HG02642 (cell line): Measurements from ENCODE around the gene NEK11.

Experiments
- ATAC-seq: cut with Tn5 transposase; IDR thresholded peaks from one replicate; pipeline ENCODE4 v1.9.1; 2021; ENCODE audit warnings: mild to moderate bottlenecking; ENCODE audit not compliant: unreplicated experiment, poor library complexity

The NEK11 gene

GRCh38 chr3:131218196-131218595, 191.5 kb downstream of the NEK11 start:
- ATAC-seq: no peak

- ATAC-seq: no peak
Observed at GRCh38 chr3:131221731-131222130, 195.1 kb downstream of the NEK11 start.

GRCh38 chr3:131222599-131222998, 195.9 kb downstream of the NEK11 start:
- ATAC-seq: no peak

GRCh38 chr3:131223373-131224289, 197.0 kb downstream of the NEK11 start:
- ATAC-seq: no peak

DNA sequence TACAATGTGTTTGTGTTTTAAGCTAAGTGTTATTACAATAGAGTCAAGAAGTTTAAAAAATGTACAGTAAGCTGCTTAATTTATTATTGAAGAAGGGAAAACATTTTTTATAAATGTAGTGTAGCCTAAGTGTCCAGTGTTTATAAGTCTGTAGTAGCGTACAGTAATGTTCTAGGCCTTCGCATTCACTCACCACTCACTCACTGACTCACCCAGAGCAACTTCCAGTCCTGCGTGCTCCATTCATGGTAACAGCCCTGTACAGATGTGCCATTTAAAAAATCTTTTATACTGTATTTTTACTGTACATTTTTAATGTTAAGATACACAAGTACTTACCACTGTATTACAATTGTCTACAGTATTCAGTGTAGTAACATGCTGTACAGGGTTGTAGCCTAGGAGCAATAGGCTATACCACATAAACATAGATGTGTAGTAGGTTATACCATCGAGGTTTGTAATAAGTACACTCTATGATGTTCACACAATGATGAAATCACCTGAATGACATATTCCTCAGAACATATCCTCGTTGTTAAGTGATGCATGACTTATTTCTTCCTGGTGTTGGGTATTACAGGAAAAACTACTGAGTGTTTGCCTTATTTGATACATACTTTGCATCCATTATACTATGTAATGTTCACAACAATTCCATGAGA, 198.3 kb downstream of the NEK11 start:
- ATAC-seq: no peak

DNA sequence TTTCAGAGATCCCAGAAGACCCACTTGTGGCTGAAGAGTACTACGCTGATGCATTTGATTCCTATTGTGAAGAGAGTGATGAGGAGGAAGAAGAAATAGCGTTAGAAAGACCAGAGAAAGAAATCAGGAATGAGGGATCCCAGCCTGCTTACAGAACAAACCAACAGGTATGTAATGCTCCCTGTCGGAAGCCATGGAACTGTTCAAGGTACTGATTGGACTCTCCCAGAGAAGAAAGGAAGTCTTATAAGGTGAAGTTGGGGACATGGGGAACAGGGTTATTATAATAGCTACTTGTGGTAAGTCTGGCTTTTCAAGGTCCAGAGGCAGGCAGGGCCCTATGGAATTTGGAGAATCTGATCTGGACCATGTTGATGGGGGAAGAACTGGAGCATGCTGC, 201.8 kb downstream of the NEK11 start:
- no peak for ATAC-seq

GRCh38 chr3:131231710-131232389, 205.2 kb downstream of the NEK11 start:
- no peak for ATAC-seq

DNA sequence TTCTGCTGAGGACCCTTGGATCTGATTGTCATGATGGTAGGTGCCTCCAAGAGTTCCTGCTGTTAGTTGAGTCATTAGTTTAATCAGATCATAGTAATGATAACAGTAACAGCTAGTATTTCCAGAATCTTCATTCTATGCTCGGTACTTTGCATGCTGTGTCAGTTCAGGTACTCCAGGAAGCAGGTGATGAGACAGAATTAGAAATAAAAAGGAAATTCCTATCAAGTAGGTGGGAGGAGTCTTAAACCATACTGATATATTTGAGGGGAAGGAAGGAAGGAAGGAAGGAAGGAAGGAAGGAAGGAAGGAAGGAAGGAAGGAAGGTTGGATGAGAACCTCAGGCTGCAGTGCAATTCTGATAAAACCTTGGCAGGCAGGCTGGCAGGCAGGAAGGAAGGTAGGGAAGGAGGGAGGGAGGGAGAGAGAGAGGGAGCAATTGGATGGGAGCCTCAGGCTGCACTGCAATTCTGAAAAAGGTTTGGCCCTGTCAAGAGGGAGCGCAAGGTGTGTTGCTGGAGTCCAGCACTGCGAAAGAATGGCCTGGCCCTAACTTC, 206.1 kb downstream of the NEK11 start:
- ATAC-seq: no peak

GRCh38 chr3:131233900-131234668, 207.4 kb downstream of the NEK11 start:
- no peak for ATAC-seq

DNA sequence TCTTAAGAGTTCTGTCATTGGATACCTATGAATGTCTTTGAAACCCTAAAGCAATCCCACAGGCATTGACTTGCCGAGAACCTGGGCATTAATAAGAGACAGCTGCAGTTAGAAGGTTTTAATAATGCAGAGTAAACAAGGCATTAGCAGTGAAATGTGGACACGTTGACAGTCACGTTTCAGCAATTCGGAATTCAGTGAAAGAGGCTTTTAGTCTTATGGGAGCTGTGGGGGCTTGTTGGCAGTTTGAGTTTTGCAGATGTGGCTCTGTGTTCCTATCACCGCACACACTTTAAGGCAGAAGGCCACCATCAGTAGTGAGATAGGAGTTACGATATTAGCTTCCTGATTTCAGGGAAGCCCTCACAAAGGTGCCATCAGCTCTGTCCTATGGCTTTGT, 209.7 kb downstream of the NEK11 start:
- ATAC-seq: no peak

DNA sequence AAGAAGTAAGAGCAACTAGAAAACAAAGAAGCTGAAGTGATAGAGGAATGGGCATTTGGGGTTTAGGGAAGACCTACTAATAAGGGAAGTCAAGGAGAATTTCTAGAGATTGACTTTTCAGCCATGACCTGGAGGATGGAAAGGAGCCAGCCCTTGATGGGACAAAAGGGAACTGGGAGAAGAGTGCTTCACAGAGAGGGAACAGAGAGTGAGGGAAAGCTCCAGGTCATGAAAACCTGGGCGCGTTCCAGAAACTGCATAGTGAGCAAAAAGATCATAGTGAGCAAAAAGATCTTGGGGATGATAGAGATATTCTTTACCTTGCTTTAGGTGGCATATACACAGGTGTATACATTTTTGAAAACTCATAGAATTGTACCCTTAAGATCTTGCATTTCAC, 211.8 kb downstream of the NEK11 start:
- ATAC-seq: no peak

- no peak for ATAC-seq
Observed at GRCh38 chr3:131239267-131239666, 212.6 kb downstream of the NEK11 start.

- ATAC-seq: no peak
Observed at GRCh38 chr3:131242201-131242600, 215.5 kb downstream of the NEK11 start.

DNA sequence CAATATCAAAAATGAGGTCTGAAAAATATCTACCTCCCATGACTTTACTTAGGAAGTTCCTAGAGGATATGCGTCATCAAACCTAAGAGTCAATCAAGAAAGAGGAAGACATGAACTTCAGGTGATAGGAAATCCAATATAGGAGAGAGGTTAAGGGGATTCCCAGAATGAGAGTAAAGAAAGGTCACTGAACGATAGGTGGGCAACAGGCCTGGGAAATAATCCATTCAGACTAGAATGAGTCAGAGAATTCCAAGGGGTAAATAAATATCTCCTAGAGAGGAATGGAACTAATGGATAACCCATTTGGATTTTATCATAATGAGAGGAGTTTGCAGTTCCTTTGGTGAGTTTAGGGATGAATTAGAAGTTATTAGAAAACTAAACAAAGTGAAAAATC, 223.8 kb downstream of the NEK11 start:
- no peak for ATAC-seq

- no peak for ATAC-seq
Observed at GRCh38 chr3:131260525-131260924, 233.8 kb downstream of the NEK11 start.

- no peak for ATAC-seq
Observed at GRCh38 chr3:131261104-131261503, 234.4 kb downstream of the NEK11 start.

GRCh38 chr3:131275556-131275955, 248.9 kb downstream of the NEK11 start:
- ATAC-seq: no peak

DNA sequence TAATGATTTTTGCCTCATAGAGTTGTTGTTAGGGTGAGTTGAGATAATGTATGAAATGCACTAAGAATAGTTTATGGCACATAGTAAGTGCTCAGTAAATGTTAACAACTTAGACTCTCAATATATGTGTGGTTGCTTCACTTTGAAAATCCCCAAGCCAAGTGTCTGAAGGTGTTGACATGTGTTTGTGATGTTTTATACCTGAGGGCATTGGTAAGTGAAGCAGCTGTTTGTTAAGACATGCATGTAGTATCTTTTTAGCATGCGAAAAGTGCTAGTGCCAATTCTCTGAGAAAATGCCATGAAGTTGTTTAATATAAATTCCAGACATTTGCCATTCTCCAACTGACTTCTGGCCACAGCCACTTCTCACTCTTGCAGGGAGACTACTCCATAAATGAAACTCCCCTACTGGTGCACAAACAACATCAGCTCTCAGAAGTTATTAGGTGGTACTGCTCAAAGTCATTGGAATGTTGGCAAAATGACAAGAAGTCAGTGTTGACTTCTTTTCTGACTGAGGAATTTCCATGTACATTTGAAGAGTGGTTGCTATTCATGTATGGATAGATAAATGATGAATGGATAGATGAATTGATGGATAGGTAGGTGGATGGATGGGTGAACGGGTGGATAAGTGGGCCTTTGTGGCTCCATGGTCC, 251.3 kb downstream of the NEK11 start:
- no peak for ATAC-seq

DNA sequence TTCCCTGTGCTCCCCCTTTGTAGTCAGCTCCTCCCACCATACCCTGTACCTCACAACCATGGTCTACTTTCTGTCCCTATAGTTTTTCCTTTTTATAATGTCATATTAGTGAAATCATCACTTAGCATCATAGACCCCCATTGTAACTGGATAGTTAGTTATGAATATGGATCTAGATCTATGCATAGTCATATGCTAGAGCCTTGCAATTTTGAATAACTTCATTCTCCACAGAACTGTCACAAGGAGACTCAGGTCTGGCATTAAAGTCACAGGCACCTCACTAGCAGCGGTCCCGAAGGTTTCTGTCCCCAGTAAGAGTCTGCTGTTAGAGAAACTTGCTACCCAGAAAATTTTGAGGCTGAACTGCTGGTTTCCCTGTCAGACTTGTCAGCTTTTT, 252.9 kb downstream of the NEK11 start:
- ATAC-seq: no peak

- ATAC-seq: no peak
Observed at GRCh38 chr3:131282379-131282778, 255.7 kb downstream of the NEK11 start.
